ENCODE data around the gene NUB1. TPM values are rescaled to one million over a fixed set of nuclear protein-coding genes. Genes with fewer than 3 reads are reported as not detected.

Gene NUB1
- total RNA-seq, 1 experiment from 2014 or later = 40.0 TPM

DNA sequence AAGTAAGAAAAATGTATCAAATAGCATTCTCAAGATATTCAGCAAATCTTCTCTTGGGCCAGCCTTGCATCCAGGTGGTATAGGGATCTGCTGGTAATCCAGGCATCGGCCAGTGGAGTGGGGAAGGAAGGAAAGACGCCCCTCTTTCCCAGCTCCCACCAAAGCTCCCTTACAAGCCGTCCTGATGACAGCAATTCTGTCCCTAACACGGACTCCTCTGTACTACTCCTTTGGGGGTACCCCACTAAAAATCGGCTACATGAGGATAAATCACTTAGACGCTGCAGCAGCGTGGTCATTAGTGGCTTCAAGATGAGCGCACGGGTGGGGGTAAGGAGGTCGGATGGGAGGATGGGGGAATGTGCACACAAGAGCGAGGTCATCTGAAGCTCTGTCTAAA is 24.7 kb upstream of the NUB1 start:
- H3K9me2 ChIP-seq (replicated peaks; ENCODE audit: insufficient read depth, low read length) = no peaks in the 10 kb centered on the region
- no peak overlapping the region for H3K4me3 ChIP-seq (ENCODE audit: low read length)
- H3K4me2 ChIP-seq (ENCODE audit: low read depth, low read length, poor library complexity, severe bottlenecking) = no peak overlapping the region
- H3K79me2 ChIP-seq (ENCODE audit: low read length) = no peaks in the 10 kb centered on the region
- H3K9ac ChIP-seq (ENCODE audit: low read length) = no peak overlapping the region
- peaks cover 18% of the 10 kb centered on the region for H3K9me3 ChIP-seq (ENCODE audit: low read length)
- H3K27ac ChIP-seq (ENCODE audit: low read length) = no peak overlapping the region
- DNase-seq = no peak
- no peaks in the 10 kb centered on the region for H3K36me3 ChIP-seq (ENCODE audit: insufficient read depth, low read length)
- H2AFZ ChIP-seq (ENCODE audit: low read length) = no peak overlapping the region
- H3K4me1 ChIP-seq (ENCODE audit: low read length) = no peaks in the 10 kb centered on the region
- no peaks in the 10 kb centered on the region for H3K27me3 ChIP-seq (ENCODE audit: low read length)
- H4K20me1 ChIP-seq (ENCODE audit: insufficient read depth, low read depth, low read length) = no peaks in the 10 kb centered on the region

DNA sequence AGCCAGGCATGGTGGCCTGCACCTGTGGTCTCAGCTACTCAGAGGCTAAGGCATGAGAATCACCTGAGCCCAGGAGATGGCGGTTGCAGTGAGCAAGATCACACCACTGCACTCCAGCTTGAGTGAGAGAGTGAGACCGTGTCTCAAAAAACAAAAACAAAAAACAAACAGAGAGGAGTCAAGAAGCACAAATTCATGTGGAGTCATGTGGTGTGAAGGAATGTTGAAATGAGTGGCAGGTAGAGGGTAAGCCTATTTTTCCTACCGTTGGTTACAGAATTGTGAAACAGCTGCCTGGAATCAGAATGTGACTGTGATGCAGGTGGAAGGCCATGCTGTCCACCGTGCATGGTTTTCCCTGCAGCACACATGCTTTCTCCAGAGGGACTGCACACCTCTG is 23.7 kb upstream of the NUB1 start:
- no peak overlapping the region for H3K4me2 ChIP-seq (ENCODE audit: low read depth, low read length, poor library complexity, severe bottlenecking)
- H3K9ac ChIP-seq (ENCODE audit: low read length) = no peak overlapping the region
- no peaks in the 10 kb centered on the region for H3K79me2 ChIP-seq (ENCODE audit: low read length)
- DNase-seq = no peak
- no peaks in the 10 kb centered on the region for H3K36me3 ChIP-seq (ENCODE audit: insufficient read depth, low read length)
- no peaks in the 10 kb centered on the region for H3K9me2 ChIP-seq (replicated peaks; ENCODE audit: insufficient read depth, low read length)
- H2AFZ ChIP-seq (ENCODE audit: low read length) = no peak overlapping the region
- H3K4me3 ChIP-seq (ENCODE audit: low read length) = no peak overlapping the region
- H4K20me1 ChIP-seq (ENCODE audit: insufficient read depth, low read depth, low read length) = no peaks in the 10 kb centered on the region
- peaks cover 12% of the 10 kb centered on the region for H3K9me3 ChIP-seq (ENCODE audit: low read length)
- no peaks in the 10 kb centered on the region for H3K4me1 ChIP-seq (ENCODE audit: low read length)
- no peak overlapping the region for H3K27ac ChIP-seq (ENCODE audit: low read length)
- H3K27me3 ChIP-seq (ENCODE audit: low read length) = no peaks in the 10 kb centered on the region

DNA sequence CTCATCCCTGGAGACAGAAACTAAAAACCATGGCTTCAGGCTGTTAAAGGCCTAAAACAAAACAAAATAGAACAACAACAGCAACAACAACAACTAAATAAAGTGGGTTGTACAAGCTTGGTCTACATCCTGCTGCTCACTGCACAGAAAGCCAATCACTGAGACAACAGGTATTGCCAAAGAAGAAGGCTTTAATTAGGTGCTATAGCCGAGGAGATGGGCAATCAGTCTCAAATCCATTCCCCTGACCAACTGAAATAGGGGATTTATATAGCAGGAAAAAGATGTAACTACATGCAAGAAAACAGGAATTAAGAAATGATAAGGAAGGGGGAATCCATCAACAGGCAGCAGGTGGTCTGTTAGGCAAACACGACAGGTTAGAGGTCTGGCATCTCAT is 22.4 kb upstream of the NUB1 start:
- Histone ChIP-seq H3K27me3 (ENCODE audit: low read length) (no peaks in the 10 kb centered on the region), H3K4me2 (ENCODE audit: low read depth, low read length, poor library complexity, severe bottlenecking) (no peak overlapping the region), H3K9me2 (replicated peaks; ENCODE audit: insufficient read depth, low read length) (no peaks in the 10 kb centered on the region), H3K4me1 (ENCODE audit: low read length) (no peaks in the 10 kb centered on the region), H3K9ac (ENCODE audit: low read length) (no peak overlapping the region), H3K4me3 (ENCODE audit: low read length) (no peak overlapping the region), H3K27ac (ENCODE audit: low read length) (no peak overlapping the region), H4K20me1 (ENCODE audit: insufficient read depth, low read depth, low read length) (no peaks in the 10 kb centered on the region), H3K9me3 (ENCODE audit: low read length) (peaks cover 12% of the 10 kb centered on the region), H3K36me3 (ENCODE audit: insufficient read depth, low read length) (no peaks in the 10 kb centered on the region), H2AFZ (ENCODE audit: low read length) (no peak overlapping the region), H3K79me2 (ENCODE audit: low read length) (no peaks in the 10 kb centered on the region)
- no peak for DNase-seq

DNA sequence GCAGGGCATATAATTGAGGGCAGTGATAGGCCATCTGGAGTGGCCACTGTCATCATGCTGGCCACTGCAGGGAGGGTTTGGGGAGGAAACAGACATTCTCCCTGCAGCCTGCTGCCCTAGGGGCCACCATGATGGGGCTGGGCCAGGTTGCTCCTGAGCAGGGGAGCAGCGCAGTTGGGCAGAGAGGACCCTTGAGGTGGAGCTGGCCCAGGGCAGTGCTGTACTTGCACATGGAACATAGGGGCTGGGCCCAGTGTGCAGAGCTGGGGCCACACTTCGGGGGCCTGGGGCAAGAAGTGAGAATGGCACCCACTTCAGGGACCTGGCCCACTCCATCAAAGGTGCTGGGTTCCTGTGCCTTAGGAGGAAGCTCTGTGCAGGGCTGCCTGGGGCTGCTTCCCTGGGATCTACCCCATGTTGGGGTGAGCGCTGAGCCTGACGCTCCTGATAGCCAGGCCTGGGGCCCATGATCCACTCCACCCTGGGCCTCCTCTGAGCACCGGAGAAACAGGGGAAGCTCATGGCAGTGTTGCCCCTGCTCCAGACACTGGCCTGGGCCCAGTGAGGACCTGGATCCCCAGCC is 21.3 kb upstream of the NUB1 start:
- no peaks in the 10 kb centered on the region for H3K4me1 ChIP-seq (ENCODE audit: low read length)
- no peaks in the 10 kb centered on the region for H3K27me3 ChIP-seq (ENCODE audit: low read length)
- no peaks in the 10 kb centered on the region for H3K9me2 ChIP-seq (replicated peaks; ENCODE audit: insufficient read depth, low read length)
- no peak overlapping the region for H2AFZ ChIP-seq (ENCODE audit: low read length)
- no peak overlapping the region for H3K4me3 ChIP-seq (ENCODE audit: low read length)
- DNase-seq = no peak
- no peaks in the 10 kb centered on the region for H3K79me2 ChIP-seq (ENCODE audit: low read length)
- H3K4me2 ChIP-seq (ENCODE audit: low read depth, low read length, poor library complexity, severe bottlenecking) = no peak overlapping the region
- peaks cover 12% of the 10 kb centered on the region for H3K9me3 ChIP-seq (ENCODE audit: low read length)
- H3K27ac ChIP-seq (ENCODE audit: low read length) = no peak overlapping the region
- H3K9ac ChIP-seq (ENCODE audit: low read length) = no peak overlapping the region
- H3K36me3 ChIP-seq (ENCODE audit: insufficient read depth, low read length) = no peaks in the 10 kb centered on the region
- H4K20me1 ChIP-seq (ENCODE audit: insufficient read depth, low read depth, low read length) = no peaks in the 10 kb centered on the region

DNA sequence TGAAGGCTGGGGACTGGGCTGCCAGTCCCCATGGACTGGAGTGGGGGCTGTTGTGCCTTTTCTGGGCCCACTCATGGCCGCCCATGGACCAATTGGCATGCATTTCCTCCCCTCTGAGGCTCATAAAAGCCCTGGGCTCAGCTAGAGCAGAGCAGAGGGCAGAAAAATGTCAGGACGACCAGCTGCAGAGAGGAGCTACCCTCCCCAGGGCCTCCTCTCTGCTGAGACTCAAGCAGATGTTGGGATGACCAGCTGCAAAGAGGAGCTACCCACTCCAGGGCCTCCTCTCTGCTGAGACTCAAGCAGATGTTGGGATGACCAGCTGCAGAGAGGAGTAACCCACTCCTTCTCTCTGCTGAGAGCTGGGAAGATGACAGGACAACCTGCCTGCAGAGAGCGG is 20.3 kb upstream of the NUB1 start:
- H3K36me3 ChIP-seq (ENCODE audit: insufficient read depth, low read length) = no peaks in the 10 kb centered on the region
- H3K4me1 ChIP-seq (ENCODE audit: low read length) = no peaks in the 10 kb centered on the region
- H2AFZ ChIP-seq (ENCODE audit: low read length) = no peak overlapping the region
- H3K4me2 ChIP-seq (ENCODE audit: low read depth, low read length, poor library complexity, severe bottlenecking) = no peak overlapping the region
- no peaks in the 10 kb centered on the region for H3K79me2 ChIP-seq (ENCODE audit: low read length)
- no peaks in the 10 kb centered on the region for H3K27me3 ChIP-seq (ENCODE audit: low read length)
- no peaks in the 10 kb centered on the region for H4K20me1 ChIP-seq (ENCODE audit: insufficient read depth, low read depth, low read length)
- no peak overlapping the region for H3K9ac ChIP-seq (ENCODE audit: low read length)
- no peaks in the 10 kb centered on the region for H3K9me2 ChIP-seq (replicated peaks; ENCODE audit: insufficient read depth, low read length)
- peaks cover 12% of the 10 kb centered on the region for H3K9me3 ChIP-seq (ENCODE audit: low read length)
- H3K4me3 ChIP-seq (ENCODE audit: low read length) = no peak overlapping the region
- DNase-seq = no peak
- H3K27ac ChIP-seq (ENCODE audit: low read length) = no peak overlapping the region

DNA sequence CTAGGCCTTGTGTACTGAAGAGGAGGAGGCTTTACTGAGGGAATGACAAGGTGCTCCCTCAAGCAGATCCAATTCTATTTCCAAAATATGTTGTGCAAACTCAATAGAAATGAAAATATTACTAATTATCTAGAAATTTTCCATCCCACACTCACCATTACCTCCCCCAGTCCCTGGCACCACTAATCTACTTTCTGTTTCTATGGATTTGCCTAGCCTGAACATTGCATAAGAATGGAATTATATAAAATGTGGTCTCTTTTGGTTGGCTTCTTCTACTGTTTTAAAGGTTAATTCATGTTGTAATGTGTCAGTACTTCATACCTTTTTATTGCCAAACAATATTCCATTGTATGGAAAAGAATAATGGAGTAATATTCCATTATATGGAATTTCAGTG is 18.7 kb upstream of the NUB1 start:
- Histone ChIP-seq H3K4me3 (ENCODE audit: low read length) (no peak overlapping the region), H3K9me3 (ENCODE audit: low read length) (peaks cover 12% of the 10 kb centered on the region), H3K4me2 (ENCODE audit: low read depth, low read length, poor library complexity, severe bottlenecking) (no peak overlapping the region), H3K27me3 (ENCODE audit: low read length) (no peaks in the 10 kb centered on the region), H2AFZ (ENCODE audit: low read length) (no peak overlapping the region), H3K9me2 (replicated peaks; ENCODE audit: insufficient read depth, low read length) (no peaks in the 10 kb centered on the region), H3K9ac (ENCODE audit: low read length) (no peak overlapping the region), H3K36me3 (ENCODE audit: insufficient read depth, low read length) (no peaks in the 10 kb centered on the region), H3K4me1 (ENCODE audit: low read length) (no peaks in the 10 kb centered on the region), H4K20me1 (ENCODE audit: insufficient read depth, low read depth, low read length) (no peaks in the 10 kb centered on the region), H3K79me2 (ENCODE audit: low read length) (no peaks in the 10 kb centered on the region), H3K27ac (ENCODE audit: low read length) (no peak overlapping the region)
- DNase-seq = no peak

DNA sequence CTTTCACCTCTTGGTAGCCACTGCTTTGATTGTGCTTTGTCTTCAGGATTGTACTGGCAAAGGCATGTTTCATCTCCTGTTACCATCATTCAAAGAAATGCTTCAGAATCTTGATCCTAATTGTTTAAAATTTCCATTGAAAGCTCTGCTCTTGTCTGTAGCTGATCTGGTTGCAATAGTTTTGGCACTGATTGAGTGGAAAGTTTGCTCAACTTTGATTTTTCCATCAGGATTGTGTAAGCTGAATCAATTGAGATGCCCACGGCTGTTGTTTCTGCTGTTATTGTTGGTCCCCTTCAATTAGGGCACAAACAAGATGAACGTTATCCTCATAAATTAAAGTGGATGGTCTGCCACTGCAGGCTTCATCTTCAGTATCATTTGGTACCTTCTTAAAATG is 14.6 kb upstream of the NUB1 start:
- H3K79me2 ChIP-seq (ENCODE audit: low read length) = no peaks in the 10 kb centered on the region
- no peaks in the 10 kb centered on the region for H3K9me2 ChIP-seq (replicated peaks; ENCODE audit: insufficient read depth, low read length)

DNA sequence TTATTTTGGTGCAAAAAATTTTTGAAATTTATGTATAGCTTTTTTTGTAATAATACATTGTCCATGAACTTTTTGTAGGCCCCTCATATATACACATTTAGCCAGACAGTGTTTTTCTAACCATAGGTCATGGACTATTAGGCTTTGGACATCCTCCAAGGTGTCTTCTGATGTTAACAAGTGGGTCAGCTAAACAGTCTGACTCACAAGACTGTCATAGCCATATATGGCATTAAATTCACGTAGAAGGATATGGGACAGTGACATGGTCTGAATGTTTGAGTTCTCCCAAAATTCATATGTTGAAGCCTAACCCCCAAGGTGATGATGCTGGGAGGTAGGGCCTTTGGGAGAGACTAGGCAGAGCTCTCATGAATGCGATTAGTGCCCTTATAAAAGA is 14.0 kb upstream of the NUB1 start:
- Histone ChIP-seq H3K27me3 (ENCODE audit: low read length) (no peaks in the 10 kb centered on the region), H3K9me2 (replicated peaks; ENCODE audit: insufficient read depth, low read length) (no peaks in the 10 kb centered on the region)

More for the DNA sequence above, 14.6 kb upstream of the NUB1 start:
- Histone ChIP-seq H3K27ac (ENCODE audit: low read length) (no peak overlapping the region), H2AFZ (ENCODE audit: low read length) (no peak overlapping the region), H3K9ac (ENCODE audit: low read length) (no peak overlapping the region), H3K4me1 (ENCODE audit: low read length) (no peaks in the 10 kb centered on the region), H3K9me3 (ENCODE audit: low read length) (no peaks in the 10 kb centered on the region), H3K4me2 (ENCODE audit: low read depth, low read length, poor library complexity, severe bottlenecking) (no peak overlapping the region), H4K20me1 (ENCODE audit: insufficient read depth, low read depth, low read length) (no peaks in the 10 kb centered on the region), H3K4me3 (ENCODE audit: low read length) (no peak overlapping the region), H3K36me3 (ENCODE audit: insufficient read depth, low read length) (no peaks in the 10 kb centered on the region), H3K27me3 (ENCODE audit: low read length) (no peaks in the 10 kb centered on the region)
- no peak for DNase-seq

DNA sequence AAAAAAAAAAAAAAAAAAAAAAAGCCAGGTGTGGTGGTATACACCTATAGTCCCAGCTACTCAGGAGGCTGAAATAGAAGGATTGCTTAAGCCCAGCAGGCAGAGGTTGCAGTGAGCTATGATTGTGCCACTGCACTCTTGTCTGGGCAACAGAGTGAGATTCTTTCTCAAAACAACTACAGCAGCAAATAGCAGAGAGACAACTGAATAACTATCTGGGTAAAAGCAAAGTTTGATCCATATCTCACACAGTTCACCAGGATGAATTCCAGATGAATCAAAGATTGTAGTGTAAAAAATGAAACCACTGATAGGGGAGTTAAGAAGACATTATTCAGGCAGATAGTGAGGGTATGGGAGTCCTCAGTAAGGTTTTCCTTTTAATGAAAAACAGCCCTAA is 11.4 kb upstream of the NUB1 start:
- no peaks in the 10 kb centered on the region for H3K79me2 ChIP-seq (ENCODE audit: low read length)
- no peaks in the 10 kb centered on the region for H3K9me3 ChIP-seq (ENCODE audit: low read length)
- no peaks in the 10 kb centered on the region for H4K20me1 ChIP-seq (ENCODE audit: insufficient read depth, low read depth, low read length)
- H3K36me3 ChIP-seq (ENCODE audit: insufficient read depth, low read length) = no peaks in the 10 kb centered on the region
- H3K9ac ChIP-seq (ENCODE audit: low read length) = no peak overlapping the region
- no peak overlapping the region for H3K27ac ChIP-seq (ENCODE audit: low read length)
- no peaks in the 10 kb centered on the region for H3K4me1 ChIP-seq (ENCODE audit: low read length)
- H3K27me3 ChIP-seq (ENCODE audit: low read length) = no peaks in the 10 kb centered on the region
- H3K4me3 ChIP-seq (ENCODE audit: low read length) = no peak overlapping the region
- DNase-seq = no peak
- H3K9me2 ChIP-seq (replicated peaks; ENCODE audit: insufficient read depth, low read length) = no peaks in the 10 kb centered on the region
- H2AFZ ChIP-seq (ENCODE audit: low read length) = no peak overlapping the region
- no peak overlapping the region for H3K4me2 ChIP-seq (ENCODE audit: low read depth, low read length, poor library complexity, severe bottlenecking)

More for the DNA sequence above, 14.0 kb upstream of the NUB1 start:
- no peak overlapping the region for H3K27ac ChIP-seq (ENCODE audit: low read length)
- H3K9ac ChIP-seq (ENCODE audit: low read length) = no peak overlapping the region
- H2AFZ ChIP-seq (ENCODE audit: low read length) = no peak overlapping the region
- no peaks in the 10 kb centered on the region for H3K4me1 ChIP-seq (ENCODE audit: low read length)
- H3K4me3 ChIP-seq (ENCODE audit: low read length) = no peak overlapping the region
- no peaks in the 10 kb centered on the region for H4K20me1 ChIP-seq (ENCODE audit: insufficient read depth, low read depth, low read length)
- DNase-seq = no peak
- H3K4me2 ChIP-seq (ENCODE audit: low read depth, low read length, poor library complexity, severe bottlenecking) = no peak overlapping the region
- H3K9me3 ChIP-seq (ENCODE audit: low read length) = no peaks in the 10 kb centered on the region
- H3K79me2 ChIP-seq (ENCODE audit: low read length) = no peaks in the 10 kb centered on the region
- no peaks in the 10 kb centered on the region for H3K36me3 ChIP-seq (ENCODE audit: insufficient read depth, low read length)

Data from Karpas-422 (cell line).